Prostate gland (tissue), 2 donors: ENCODE measurements around the gene LRP8.

Source experiments
- POLR2A ChIP-seq: fragments of 450-650 bp; IDR thresholded peaks from one replicate; pipeline ENCODE4 v1.6.1; 2016; ENCODE audit warnings: antibody characterized with exemption, mild to moderate bottlenecking
- POLR2AphosphoS5 ChIP-seq: sonication (generic); formaldehyde crosslinking; IDR thresholded peaks from one replicate; pipeline ENCODE4 v1.6.1; 2017; ENCODE audit warnings: antibody characterized with exemption
- TF ChIP-seq, protein P1 (sequence below), 4 experiments: fragments of 200-600 bp in 2 of 4; fragments of 450-650 bp in 2 of 4; sonication (generic) in 2 of 4; IDR thresholded peaks; 1 replicate in 3 of 4; 2 replicates in 1 of 4; pipeline ENCODE4 v1.5.1; 2016 to 2019; ENCODE audit warnings: antibody characterized with exemption in 4 of 4, mild to moderate bottlenecking in 2 of 4, moderate library complexity in 2 of 4

GRCh38 chr1:53265581-53265980 is 62.3 kb downstream of the LRP8 start:
- TF ChIP-seq POLR2AphosphoS5 = no peak
- TF ChIP-seq POLR2A = no peak
- TF ChIP-seq, protein P1, sequence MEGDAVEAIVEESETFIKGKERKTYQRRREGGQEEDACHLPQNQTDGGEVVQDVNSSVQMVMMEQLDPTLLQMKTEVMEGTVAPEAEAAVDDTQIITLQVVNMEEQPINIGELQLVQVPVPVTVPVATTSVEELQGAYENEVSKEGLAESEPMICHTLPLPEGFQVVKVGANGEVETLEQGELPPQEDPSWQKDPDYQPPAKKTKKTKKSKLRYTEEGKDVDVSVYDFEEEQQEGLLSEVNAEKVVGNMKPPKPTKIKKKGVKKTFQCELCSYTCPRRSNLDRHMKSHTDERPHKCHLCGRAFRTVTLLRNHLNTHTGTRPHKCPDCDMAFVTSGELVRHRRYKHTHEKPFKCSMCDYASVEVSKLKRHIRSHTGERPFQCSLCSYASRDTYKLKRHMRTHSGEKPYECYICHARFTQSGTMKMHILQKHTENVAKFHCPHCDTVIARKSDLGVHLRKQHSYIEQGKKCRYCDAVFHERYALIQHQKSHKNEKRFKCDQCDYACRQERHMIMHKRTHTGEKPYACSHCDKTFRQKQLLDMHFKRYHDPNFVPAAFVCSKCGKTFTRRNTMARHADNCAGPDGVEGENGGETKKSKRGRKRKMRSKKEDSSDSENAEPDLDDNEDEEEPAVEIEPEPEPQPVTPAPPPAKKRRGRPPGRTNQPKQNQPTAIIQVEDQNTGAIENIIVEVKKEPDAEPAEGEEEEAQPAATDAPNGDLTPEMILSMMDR (IDR thresholded peaks at IDR 0.05) = no peak
